GM23338 (cell line): ENCODE measurements around the gene ZNF804A. TPM values are rescaled to one million over a fixed set of nuclear protein-coding genes. Genes with fewer than 3 reads are reported as not detected.

Source experiments
- ATAC-seq: fragments of 200-7000 bp; cut with Tn5 transposase; 3 replicates; pipeline ENCODE4 v1.9.1; 2020
- DNase-seq: peaks from one replicate; pipeline ENCODE4 v3.0.0-alpha.2; 2015; ENCODE audit warnings: low spot score
- H2AFZ ChIP-seq: fragments of 200-600 bp; sonication (generic); 2 replicates; pipeline ENCODE4 v1.8.0; 2016; ENCODE audit warnings: antibody characterized with exemption, mild to moderate bottlenecking, moderate library complexity
- H3F3A ChIP-seq: fragments of 200-600 bp; sonication (generic); replicated peaks from 2 replicates; pipeline ENCODE4 v1.8.0; 2017; ENCODE audit warnings: antibody characterized with exemption, mixed run types, low read depth
- H3K27ac ChIP-seq: fragments of 200-600 bp; sonication (generic); 2 replicates; pipeline ENCODE4 v1.6.1; 2016; ENCODE audit warnings: low read depth
- H3K27me3 ChIP-seq: fragments of 200-600 bp; sonication (generic); 2 replicates; pipeline ENCODE4 v1.8.0; 2016; ENCODE audit warnings: mild to moderate bottlenecking, mixed run types, moderate library complexity; ENCODE audit not compliant: insufficient read depth
- H3K36me3 ChIP-seq: fragments of 200-600 bp; sonication (generic); 2 replicates; pipeline ENCODE4 v1.8.0; 2016; ENCODE audit warnings: mild to moderate bottlenecking; ENCODE audit not compliant: insufficient read depth
- H3K4me1 ChIP-seq: fragments of 200-600 bp; sonication (generic); 2 replicates; pipeline ENCODE4 v1.8.0; 2016; ENCODE audit warnings: mild to moderate bottlenecking, moderate library complexity; ENCODE audit not compliant: insufficient read depth
- H3K4me2 ChIP-seq: fragments of 200-600 bp; sonication (generic); 2 replicates; pipeline ENCODE4 v1.7.1; 2017; ENCODE audit warnings: mixed run types
- H3K4me3 ChIP-seq: fragments of 200-600 bp; sonication (generic); 2 replicates; pipeline ENCODE4 v1.6.1; 2016; ENCODE audit warnings: mixed run types
- H3K79me2 ChIP-seq: fragments of 200-600 bp; sonication (generic); replicated peaks from 2 replicates; pipeline ENCODE4 v1.8.0; 2017; ENCODE audit warnings: mild to moderate bottlenecking; ENCODE audit not compliant: insufficient read depth
- H3K9me2 ChIP-seq: fragments of 200-600 bp; sonication (generic); 2 replicates; pipeline ENCODE4 v1.8.0; 2017; ENCODE audit not compliant: insufficient read depth
- H4K20me1 ChIP-seq: fragments of 200-600 bp; sonication (generic); replicated peaks from 2 replicates; pipeline ENCODE4 v1.8.0; 2017; ENCODE audit warnings: mild to moderate bottlenecking; ENCODE audit not compliant: insufficient read depth
- H3K27ac Mint-ChIP-seq: 2 replicates; pipeline ENCODE4 v1.8.0; 2020; ENCODE audit warnings: inconsistent platforms, mild to moderate bottlenecking, moderate library complexity, mixed read lengths
- H3K27me3 Mint-ChIP-seq: 3 replicates; pipeline ENCODE4 v1.8.0; 2022; ENCODE audit warnings: low read depth, mild to moderate bottlenecking, moderate library complexity, mixed read lengths, inconsistent platforms; ENCODE audit not compliant: insufficient read depth, poor library complexity
- H3K36me3 Mint-ChIP-seq: 3 replicates; pipeline ENCODE4 v1.8.0; 2021; ENCODE audit warnings: low read depth, mild to moderate bottlenecking, inconsistent platforms, moderate library complexity, mixed read lengths
- H3K4me1 Mint-ChIP-seq: 3 replicates; pipeline ENCODE4 v1.8.0; 2020; ENCODE audit warnings: mild to moderate bottlenecking, inconsistent platforms, mixed read lengths
- H3K4me3 Mint-ChIP-seq: 3 replicates; pipeline ENCODE4 v1.8.0; 2021; ENCODE audit warnings: moderate library complexity, mild to moderate bottlenecking, inconsistent platforms, mixed read lengths
- H3K9me3 Mint-ChIP-seq: 3 replicates; pipeline ENCODE4 v1.8.0; 2020; ENCODE audit warnings: moderate library complexity, mild to moderate bottlenecking, inconsistent platforms, mixed read lengths
- CREB1 ChIP-seq: fragments of 250-450 bp; sonication (Bioruptor Pico); IDR thresholded peaks from 2 replicates; pipeline ENCODE4 v1.5.0; 2020; ENCODE audit warnings: low read depth, mild to moderate bottlenecking, moderate library complexity
- NANOG ChIP-seq: IDR thresholded peaks from 2 replicates; pipeline ENCODE4 v1.6.1; 2016; ENCODE audit warnings: antibody characterized with exemption, borderline replicate concordance
- REST ChIP-seq: IDR thresholded peaks from one replicate; pipeline ENCODE4 v1.6.1; 2018; ENCODE audit warnings: antibody characterized with exemption; ENCODE audit not compliant: unreplicated experiment
- ZNF462 ChIP-seq: fragments of 250-450 bp; sonication (Bioruptor Pico); IDR thresholded peaks from 2 replicates; pipeline ENCODE4 v1.5.0; 2020; ENCODE audit warnings: mild to moderate bottlenecking, moderate library complexity
- polyA plus RNA-seq: library from polyadenylated mRNA; unstranded; fragments of >200 nt; fragmentation: Nextera tagmentation; extraction: Ambion mirVana; gene quantifications from 2 replicates; pipeline ENCODE4 v1.2.1, GENCODE V29; 2016
- total RNA-seq: library from RNA; depleted of rRNA; stranded (reverse); fragments of >200 nt; shearing (Covaris generic); gene quantifications from 2 replicates; pipeline ENCODE4 v1.2.3, GENCODE V29; 2014

The ZNF804A gene
- total and polyA plus RNA-seq, 2 experiments from 2014 or later, result not detected

- TF ChIP-seq ZNF462 (no peak), NANOG (no peak), CREB1 (CRISPR knock-in tag) (no peak)
Observed at GRCh38 chr2:184945824-184946223, 347.5 kb downstream of the ZNF804A start (continued).

- H3K27me3 Mint-ChIP-seq, result no peaks in the 10 kb centered on the region
- TF ChIP-seq NANOG (no peak), ZNF462 (no peak), REST (no peak)
Observed at GRCh38 chr2:184956856-184957255, 358.5 kb downstream of the ZNF804A start.

More at GRCh38 chr2:184956856-184957255, 358.5 kb downstream of the ZNF804A start:
- H3K9me3 Mint-ChIP-seq, result no peaks in the 10 kb centered on the region
- H3K9me2 ChIP-seq, result no peaks in the 10 kb centered on the region
- ATAC-seq (no peak), DNase-seq (no peak)
- no peaks in the 10 kb centered on the region for H4K20me1 ChIP-seq
- no peaks in the 10 kb centered on the region for H3K36me3 ChIP-seq
- H3F3A ChIP-seq, result no peaks in the 10 kb centered on the region
- H3K27ac Mint-ChIP-seq, result no peak overlapping the region
- H3K4me3 Mint-ChIP-seq, result no peak overlapping the region
- no peak overlapping the region for H2AFZ ChIP-seq
- H3K79me2 ChIP-seq, result no peaks in the 10 kb centered on the region
- H3K27me3 ChIP-seq, result no peaks in the 10 kb centered on the region
- H3K4me3 ChIP-seq, result no peak overlapping the region
- H3K27ac ChIP-seq, result no peak overlapping the region
- no peaks in the 10 kb centered on the region for H3K36me3 Mint-ChIP-seq
- no peaks in the 10 kb centered on the region for H3K4me1 ChIP-seq
- H3K4me2 ChIP-seq, result no peak overlapping the region
- no peaks in the 10 kb centered on the region; the same call in 2 of the 3 replicates for H3K4me1 Mint-ChIP-seq
